ENCODE results near the gene CENPN.

GRCh38 chr16:81060576-81061306 is 53.7 kb downstream of the CENPN start:
- TF ChIP-seq EZH2 (optimal IDR thresholded peaks at IDR 0.05; ENCODE audit: low read depth, low read length), result no peak
- no peak for TF ChIP-seq CTCF (IDR thresholded peaks at IDR 0.05; ENCODE audit: low read length)
- no peak for TF ChIP-seq EZH2phosphoT487 (IDR thresholded peaks at IDR 0.05; ENCODE audit: low read length)
